H1 (cell line): ENCODE measurements around the gene CRACDL. TPM values are rescaled to one million over a fixed set of nuclear protein-coding genes. Genes with fewer than 3 reads are reported as not detected.

Experiments used
- CTCF ChIA-PET: fragments of 300-600 bp; sonication (Branson Sonifier 250); formaldehyde crosslinking; loops from one replicate; lab custom pipeline; 2021; ENCODE audit not compliant: partially characterized antibody; lab: Charles Lee
- POLR2A ChIA-PET: fragments of 300-600 bp; sonication (Branson Sonifier 250); formaldehyde crosslinking; loops from one replicate; lab custom pipeline; 2021; ENCODE audit warnings: inconsistent platforms; ENCODE audit not compliant: partially characterized antibody; lab: Charles Lee
- DNase-seq, 2 experiments: peaks; one replicate each; pipeline versions ENCODE4 v3.0.0 to v3.0.0-alpha.2; 2010 to 2022; ENCODE audit warnings: low spot score in 2 of 2, low read depth in 1 of 2, mixed read lengths in 1 of 2
- FAIRE-seq: peaks from 2 replicates; lab custom pipeline; 2011; peaks lifted over from hg19 to GRCh38; lab: Jason Lieb, UNC
- H2AFZ ChIP-seq: 2 replicates; pipeline ENCODE4 v1.8.1; 2012; ENCODE audit warnings: low read length, inconsistent platforms
- H2AK5ac ChIP-seq: 2 replicates; pipeline ENCODE4 v1.6.1; 2013; ENCODE audit warnings: low read depth, low read length
- H2BK120ac ChIP-seq: replicated peaks from 2 replicates; pipeline ENCODE3; 2013; ENCODE audit warnings: low read depth, low read length, inconsistent platforms
- H2BK12ac ChIP-seq: 2 replicates; pipeline ENCODE4 v1.6.1; 2013; ENCODE audit warnings: low read depth, low read length
- H2BK15ac ChIP-seq: 2 replicates; pipeline ENCODE4 v1.6.1; 2013; ENCODE audit warnings: low read length
- H2BK20ac ChIP-seq: 2 replicates; pipeline ENCODE4 v1.6.1; 2013; ENCODE audit warnings: low read length
- H2BK5ac ChIP-seq: 2 replicates; pipeline ENCODE4 v1.6.1; 2013; ENCODE audit warnings: low read depth, low read length
- H3K14ac ChIP-seq: 2 replicates; pipeline ENCODE4 v1.6.1; 2013; ENCODE audit warnings: inconsistent platforms; ENCODE audit not compliant: insufficient read length
- H3K18ac ChIP-seq: 2 replicates; pipeline ENCODE4 v1.6.1; 2013; ENCODE audit warnings: low read length; ENCODE audit errors: extremely low read depth
- H3K23ac ChIP-seq: 2 replicates; pipeline ENCODE4 v1.6.1; 2013; ENCODE audit warnings: inconsistent platforms; ENCODE audit not compliant: insufficient read length
- H3K23me2 ChIP-seq: 2 replicates; pipeline ENCODE4 v1.6.1; 2013; ENCODE audit warnings: low read depth, low read length
- H3K27ac ChIP-seq: 2 replicates; pipeline ENCODE4 v1.6.1; 2011; ENCODE audit warnings: low read depth, low read length, inconsistent platforms
- H3K27me3 ChIP-seq, 4 experiments: replicated peaks in 1 of 4; 1 replicate in 1 of 4; 2 replicates in 3 of 4; pipeline versions ENCODE4 v1.6.1 to v1.8.1; 2011 to 2013; ENCODE audit warnings: low read length in 3 of 4, mild to moderate bottlenecking in 3 of 4, inconsistent platforms in 2 of 4, mixed read lengths in 2 of 4, moderate library complexity in 1 of 4; ENCODE audit not compliant: control insufficient read depth in 3 of 4, insufficient read depth in 3 of 4; ENCODE audit errors: extremely low read depth in 1 of 4
- H3K36me3 ChIP-seq, 4 experiments: 2 replicates each; pipeline versions ENCODE4 v1.6.1 to v1.8.1; 2011 to 2013; ENCODE audit warnings: mild to moderate bottlenecking in 4 of 4, low read length in 3 of 4, moderate library complexity in 2 of 4, control low read depth in 1 of 4, inconsistent platforms in 1 of 4; ENCODE audit not compliant: insufficient read depth in 4 of 4, control insufficient read depth in 2 of 4
- H3K4ac ChIP-seq: replicated peaks from 2 replicates; pipeline ENCODE3; 2013; ENCODE audit warnings: low read length, low read depth, mixed read lengths, inconsistent platforms; ENCODE audit not compliant: insufficient read length
- H3K4me1 ChIP-seq, 4 experiments: replicated peaks in 1 of 4; 1 replicate in 1 of 4; 2 replicates in 3 of 4; pipeline versions ENCODE4 v1.6.1 to v1.8.1; 2011 to 2013; ENCODE audit warnings: low read length in 3 of 4, inconsistent platforms in 2 of 4, mixed read lengths in 1 of 4; ENCODE audit not compliant: insufficient read depth in 4 of 4, control insufficient read depth in 3 of 4
- H3K4me2 ChIP-seq, 2 experiments: 2 replicates each; pipeline versions ENCODE4 v1.6.1 to v1.8.1; 2011 to 2013; ENCODE audit warnings: low read depth in 2 of 2, low read length in 2 of 2, control low read depth in 1 of 2, inconsistent platforms in 1 of 2, mild to moderate bottlenecking in 1 of 2; ENCODE audit not compliant: insufficient read depth in 1 of 2
- H3K4me3 ChIP-seq, 4 experiments: fragments of 200-600, 300-600 bp in 1 of 4; sonication (generic), shearing (Covaris generic), sonication (Bioruptor Twin) in 1 of 4; 2 replicates each; pipeline versions ENCODE4 v1.5.1 to v1.8.1; 2011 to 2016; ENCODE audit warnings: low read length in 4 of 4, low read depth in 3 of 4, control low read depth in 2 of 4, inconsistent platforms in 2 of 4, mild to moderate bottlenecking in 2 of 4, mixed read lengths in 1 of 4, moderate library complexity in 1 of 4; ENCODE audit not compliant: insufficient read depth in 2 of 4; ENCODE audit errors: extremely low read depth in 1 of 4
- H3K56ac ChIP-seq: replicated peaks from 2 replicates; pipeline ENCODE3; 2013; ENCODE audit warnings: low read depth, mild to moderate bottlenecking, mixed read lengths, low read length, inconsistent platforms; ENCODE audit not compliant: insufficient read length
- H3K79me1 ChIP-seq: 2 replicates; pipeline ENCODE4 v1.6.1; 2013; ENCODE audit warnings: low read depth, low read length, control low read depth
- H3K79me2 ChIP-seq, 2 experiments: 2 replicates each; pipeline versions ENCODE4 v1.6.1 to v1.8.1; 2012 to 2013; ENCODE audit warnings: low read length in 2 of 2, mild to moderate bottlenecking in 2 of 2, inconsistent platforms in 1 of 2; ENCODE audit not compliant: insufficient read depth in 2 of 2, control insufficient read depth in 1 of 2
- H3K9ac ChIP-seq, 4 experiments: replicated peaks in 1 of 4; 1 replicate in 1 of 4; 2 replicates in 3 of 4; pipeline versions ENCODE4 v1.6.1 to v1.8.1; 2011 to 2013; ENCODE audit warnings: low read depth in 3 of 4, low read length in 3 of 4, control low read depth in 2 of 4, mild to moderate bottlenecking in 2 of 4, moderate library complexity in 2 of 4, inconsistent platforms in 1 of 4; ENCODE audit errors: extremely low read depth in 1 of 4
- H3K9me3 ChIP-seq, 2 experiments: 2 replicates each; pipeline versions ENCODE4 v1.6.1 to v1.8.1; 2012 to 2013; ENCODE audit warnings: mild to moderate bottlenecking in 2 of 2, moderate library complexity in 2 of 2, control low read depth in 1 of 2, inconsistent platforms in 1 of 2, low read depth in 1 of 2, low read length in 1 of 2, mixed read lengths in 1 of 2; ENCODE audit not compliant: insufficient read depth in 2 of 2
- H4K20me1 ChIP-seq, 2 experiments: replicated peaks in 1 of 2; 2 replicates each; pipeline versions ENCODE3 to v1.8.1; 2011 to 2013; ENCODE audit warnings: inconsistent platforms in 2 of 2, low read length in 2 of 2, mild to moderate bottlenecking in 1 of 2; ENCODE audit not compliant: insufficient read depth in 2 of 2, control insufficient read depth in 1 of 2
- H4K5ac ChIP-seq: 2 replicates; pipeline ENCODE4 v1.6.1; 2013; ENCODE audit warnings: low read length, low read depth, mixed read lengths, inconsistent platforms; ENCODE audit not compliant: insufficient read length
- H4K8ac ChIP-seq: 2 replicates; pipeline ENCODE4 v1.8.0; 2013; ENCODE audit warnings: mild to moderate bottlenecking, moderate library complexity, low read length, inconsistent platforms; ENCODE audit not compliant: insufficient read depth; ENCODE audit errors: extremely low read depth
- H4K91ac ChIP-seq: replicated peaks from 2 replicates; pipeline ENCODE3; 2013; ENCODE audit warnings: low read length, mixed read lengths, inconsistent platforms; ENCODE audit not compliant: insufficient read length
- CREB1 ChIP-seq: IDR thresholded peaks from 2 replicates; pipeline ENCODE4 v1.6.1; 2012; ENCODE audit warnings: inconsistent platforms
- SAP30 ChIP-seq: fragments of 300-600 bp; sonication (generic); IDR thresholded peaks from 2 replicates; pipeline ENCODE4 v1.7.1; 2012; ENCODE audit warnings: low read length, moderate library complexity, mild to moderate bottlenecking, inconsistent platforms; ENCODE audit not compliant: insufficient read depth, insufficient replicate concordance
- SP1 ChIP-seq: IDR thresholded peaks from 2 replicates; pipeline ENCODE4 v1.6.1; 2011; ENCODE audit warnings: low read depth, low read length
- SUZ12 ChIP-seq: fragments of 200-600 bp; sonication (generic); IDR thresholded peaks from 2 replicates; pipeline ENCODE4 v1.6.1; 2012; ENCODE audit warnings: mild to moderate bottlenecking, inconsistent platforms, low read length, moderate library complexity, mixed read lengths
- USF2 ChIP-seq: IDR thresholded peaks from 2 replicates; pipeline ENCODE4 v1.6.1; 2011; ENCODE audit warnings: low read length, improper control_type of control experiment
- WGBS, 2 experiments: shearing (Covaris generic) in 1 of 2; methylation state at CpG; one replicate each; pipeline versions ENCODE4 v1.1.6 to v1.1.7; 2013 to 2015; ENCODE audit warnings: low lambda C conversion rate in 2 of 2, mixed read lengths in 2 of 2, inconsistent platforms in 1 of 2, low coverage in 1 of 2, missing lambda C conversion rate in 1 of 2; ENCODE audit not compliant: insufficient replicate concordance in 2 of 2, insufficient coverage in 1 of 2, insufficient read length in 1 of 2; ENCODE audit errors: extremely low coverage in 1 of 2, missing lambda C conversion rate in 1 of 2; 5-methylcytosine and 5-hydroxymethylcytosine counted together
- polyA plus RNA-seq, 7 experiments: library from polyadenylated mRNA; depleted of rRNA in 3 of 7; stranded (reverse) in 5 of 7; unstranded in 2 of 7; fragments of >200 nt in 5 of 7; fragments of 200-250 nt in 2 of 7; gene quantifications; 1 replicate in 5 of 7; 2 replicates in 1 of 7; 4 replicates in 1 of 7; pipeline versions ENCODE4 v1.2.1 to v1.2.3, GENCODE V29; 2011 to 2013; ENCODE audit warnings: missing spikeins in 2 of 7, mixed read lengths in 2 of 7
- total RNA-seq: library from RNA; stranded (reverse); fragmentation: NEBNext Ultra II Directional; extraction: Animal tissue kit (Norgen Biotek cat#: 25700); gene quantifications from 2 replicates; pipeline ENCODE4 v1.2.1, GENCODE V29; 2021

Gene CRACDL
- total and polyA plus RNA-seq, 2 of the 8 experiments (the other 6 are each of a cell fraction or from before 2014, with no cell fraction given) = 0.07 to 0.38 TPM

GRCh38 chr2:98804736-98805135, 131.3 kb downstream of the CRACDL start:
- no peak overlapping the region for H2AFZ ChIP-seq
- H3K27ac ChIP-seq = no peak overlapping the region
- H3K79me1 ChIP-seq = no peaks in the 10 kb centered on the region
- FAIRE-seq (no peak), DNase-seq (no peak)
- no peak overlapping the region for H4K91ac ChIP-seq
- ChIA-PET POLR2A (no interaction called here), CTCF (interaction anchor here (1.1 kb wide), 1 partner anchor 96 kb away, joined by 3 read pairs; no protein-coding TSS in a partner anchor)
- H4K8ac ChIP-seq = no peak overlapping the region
- no peaks in the 10 kb centered on the region for H4K20me1 ChIP-seq
- no peak overlapping the region for H3K18ac ChIP-seq
- H3K4ac ChIP-seq = no peak overlapping the region
- H3K4me1 ChIP-seq = no peaks in the 10 kb centered on the region; a peak in 1 of 7 replicates
- no peak overlapping the region for H3K56ac ChIP-seq
- no peaks in the 10 kb centered on the region for H3K9me3 ChIP-seq
- H3K79me2 ChIP-seq = no peaks in the 10 kb centered on the region
- H2AK5ac ChIP-seq = no peak overlapping the region
- no peaks in the 10 kb centered on the region for H3K27me3 ChIP-seq
- H3K36me3 ChIP-seq = no peaks in the 10 kb centered on the region
- no peak overlapping the region for H2BK12ac ChIP-seq
- H2BK120ac ChIP-seq = no peak overlapping the region
- no peak overlapping the region for H3K23ac ChIP-seq
- no peak overlapping the region for H3K9ac ChIP-seq
- H3K4me2 ChIP-seq = no peak overlapping the region
- H2BK20ac ChIP-seq = no peak overlapping the region
- H2BK5ac ChIP-seq = no peak overlapping the region
- no peak overlapping the region for H3K4me3 ChIP-seq
- 86% methylated on average over 3 of the region's 3 CpGs; no CpG with 5 or more reads in 1 of the 2 experiments for WGBS, 2 experiments
- H2BK15ac ChIP-seq = no peak overlapping the region
- H3K14ac ChIP-seq = no peak overlapping the region
- no peaks in the 10 kb centered on the region for H3K23me2 ChIP-seq
- H4K5ac ChIP-seq = no peak overlapping the region
- TF ChIP-seq USF2 (no peak), SP1 (no peak), SAP30 (no peak), CREB1 (no peak), SUZ12 (no peak)
